Breast epithelium (tissue), 4 donors: ENCODE results near the gene AHCYL2. TPM values are rescaled to one million over a fixed set of nuclear protein-coding genes. Genes with fewer than 3 reads are reported as not detected.

Experiments
- DNase-seq, 2 donors: peaks; one replicate each; pipeline ENCODE4 v3.0.0-alpha.2; 2019; ENCODE audit warnings: low spot score in 2 of 2
- H3K27ac ChIP-seq, 2 donors: fragments of 200-600 bp; sonication (generic) in 1 of 2; one replicate each; pipeline ENCODE4 v1.5.1; 2016 to 2019; ENCODE audit warnings: mild to moderate bottlenecking in 1 of 2
- H3K27me3 ChIP-seq, 2 donors: fragments of 200-600 bp; sonication (generic) in 1 of 2; one replicate each; pipeline versions ENCODE4 v1.5.1 to v1.6.0; 2017 to 2019; ENCODE audit warnings: control low read depth in 1 of 2, mild to moderate bottlenecking in 1 of 2
- H3K36me3 ChIP-seq: fragments of 200-600 bp; one replicate; pipeline ENCODE4 v1.5.1; 2019
- H3K4me1 ChIP-seq, 2 donors: fragments of 200-600 bp; sonication (generic); one replicate each; pipeline ENCODE4 v1.5.1; 2016 to 2019; ENCODE audit warnings: control low read depth in 1 of 2
- H3K4me3 ChIP-seq, 3 donors: fragments of 200-600 bp; sonication (generic); 1 replicate in 2 of 3; 2 replicates in 1 of 3; pipeline ENCODE4 v1.5.1; 2016 to 2019; ENCODE audit warnings: mild to moderate bottlenecking in 3 of 3, moderate library complexity in 2 of 3
- H3K9me3 ChIP-seq, 2 donors: fragments of 200-600 bp; sonication (generic) in 1 of 2; one replicate each; pipeline ENCODE4 v1.5.1; 2016 to 2019; ENCODE audit warnings: control low read depth in 1 of 2
- POLR2A ChIP-seq: fragments of 450-650 bp; IDR thresholded peaks from one replicate; pipeline ENCODE4 v1.6.1; 2016; ENCODE audit warnings: antibody characterized with exemption, mild to moderate bottlenecking, moderate library complexity
- POLR2AphosphoS5 ChIP-seq, 3 donors: sonication (generic); formaldehyde crosslinking; IDR thresholded peaks; one replicate each; pipeline ENCODE4 v1.6.1; 2017; ENCODE audit warnings: antibody characterized with exemption in 3 of 3
- intact Hi-C: fragments of 100-400 bp; cut with DNase I; formaldehyde crosslinking; loops from one replicate; pipeline ENCODE4 v1.15.1; 2023; ENCODE audit warnings: low total_unique reads
- total RNA-seq, 3 donors: library from RNA; depleted of rRNA; stranded (reverse); fragments of >200 nt; gene quantifications; one replicate each; pipeline ENCODE4 v1.1.0, GENCODE V29; 2016
- TF ChIP-seq, protein P1 (sequence below), 3 donors: fragments of 450-650 bp; IDR thresholded peaks; one replicate each; pipeline ENCODE4 v1.5.1; 2016 to 2017; ENCODE audit warnings: antibody characterized with exemption in 3 of 3, mild to moderate bottlenecking in 3 of 3, moderate library complexity in 3 of 3

The AHCYL2 gene
- total RNA-seq, 3 donors from 2014 or later, result 19.0 to 24.7 (median 21.8) TPM

DNA sequence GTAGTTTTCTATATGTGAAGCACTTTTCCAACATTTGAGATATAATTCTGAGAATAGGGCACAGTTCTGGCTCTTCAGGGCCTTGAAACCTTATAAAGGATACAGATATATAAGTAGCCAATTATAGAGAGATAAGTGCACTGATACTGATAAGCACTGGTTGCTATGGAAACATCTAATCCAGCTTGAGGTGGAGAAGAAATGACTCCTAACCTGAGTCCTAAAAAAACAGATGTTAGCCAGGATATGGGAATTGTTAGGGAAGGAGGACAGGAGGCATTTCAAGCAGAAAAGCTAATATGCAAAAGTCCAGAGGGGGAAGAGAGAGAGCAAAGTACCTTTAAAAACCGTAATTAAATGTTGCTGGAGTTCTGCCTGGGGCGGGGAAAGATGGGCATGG lies 240.2 kb downstream of the AHCYL2 start:
- DNase-seq, result no peak
- no peak overlapping the region for H3K4me3 ChIP-seq
- intact Hi-C loops, result no loop called here
- H3K4me1 ChIP-seq, result no peaks in the 10 kb centered on the region
- H3K9me3 ChIP-seq, result no peaks in the 10 kb centered on the region
- H3K36me3 ChIP-seq, result no peaks in the 10 kb centered on the region
- TF ChIP-seq POLR2A, result no peak
- TF ChIP-seq, protein P1, sequence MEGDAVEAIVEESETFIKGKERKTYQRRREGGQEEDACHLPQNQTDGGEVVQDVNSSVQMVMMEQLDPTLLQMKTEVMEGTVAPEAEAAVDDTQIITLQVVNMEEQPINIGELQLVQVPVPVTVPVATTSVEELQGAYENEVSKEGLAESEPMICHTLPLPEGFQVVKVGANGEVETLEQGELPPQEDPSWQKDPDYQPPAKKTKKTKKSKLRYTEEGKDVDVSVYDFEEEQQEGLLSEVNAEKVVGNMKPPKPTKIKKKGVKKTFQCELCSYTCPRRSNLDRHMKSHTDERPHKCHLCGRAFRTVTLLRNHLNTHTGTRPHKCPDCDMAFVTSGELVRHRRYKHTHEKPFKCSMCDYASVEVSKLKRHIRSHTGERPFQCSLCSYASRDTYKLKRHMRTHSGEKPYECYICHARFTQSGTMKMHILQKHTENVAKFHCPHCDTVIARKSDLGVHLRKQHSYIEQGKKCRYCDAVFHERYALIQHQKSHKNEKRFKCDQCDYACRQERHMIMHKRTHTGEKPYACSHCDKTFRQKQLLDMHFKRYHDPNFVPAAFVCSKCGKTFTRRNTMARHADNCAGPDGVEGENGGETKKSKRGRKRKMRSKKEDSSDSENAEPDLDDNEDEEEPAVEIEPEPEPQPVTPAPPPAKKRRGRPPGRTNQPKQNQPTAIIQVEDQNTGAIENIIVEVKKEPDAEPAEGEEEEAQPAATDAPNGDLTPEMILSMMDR (IDR thresholded peaks at IDR 0.05), result no peak
- no peak for TF ChIP-seq POLR2AphosphoS5 (IDR thresholded peaks at IDR 0.05)
- H3K27me3 ChIP-seq, result no peaks in the 10 kb centered on the region
- no peak overlapping the region for H3K27ac ChIP-seq

DNA sequence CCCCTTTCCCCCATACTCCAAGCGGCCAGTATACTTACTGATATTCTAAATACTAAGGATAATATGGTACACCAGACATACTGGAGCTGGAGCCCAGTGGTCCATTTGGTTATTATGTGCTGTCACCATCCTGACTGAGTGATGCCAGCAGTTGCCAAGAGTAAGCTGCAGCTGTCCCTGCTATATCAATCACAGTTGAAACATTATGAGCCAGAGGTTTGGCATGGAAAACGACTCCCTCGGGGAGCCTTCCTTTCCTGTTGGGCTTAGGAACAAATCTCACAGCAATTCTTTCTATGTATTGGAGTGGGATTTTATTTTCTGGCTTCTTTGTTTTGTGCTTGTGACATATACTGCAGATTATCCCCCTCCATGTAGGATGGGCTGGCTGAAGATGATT lies 242.0 kb downstream of the AHCYL2 start:
- Histone ChIP-seq H3K4me3 (no peak overlapping the region), H3K27ac (no peak overlapping the region), H3K9me3 (no peaks in the 10 kb centered on the region), H3K4me1 (no peaks in the 10 kb centered on the region), H3K27me3 (no peaks in the 10 kb centered on the region), H3K36me3 (no peaks in the 10 kb centered on the region)
- no peak for DNase-seq
- intact Hi-C loops, result no loop called here
- TF ChIP-seq, protein P1 (IDR thresholded peaks at IDR 0.05), result no peak
- no peak for TF ChIP-seq POLR2A
- no peak for TF ChIP-seq POLR2AphosphoS5 (IDR thresholded peaks at IDR 0.05)

DNA sequence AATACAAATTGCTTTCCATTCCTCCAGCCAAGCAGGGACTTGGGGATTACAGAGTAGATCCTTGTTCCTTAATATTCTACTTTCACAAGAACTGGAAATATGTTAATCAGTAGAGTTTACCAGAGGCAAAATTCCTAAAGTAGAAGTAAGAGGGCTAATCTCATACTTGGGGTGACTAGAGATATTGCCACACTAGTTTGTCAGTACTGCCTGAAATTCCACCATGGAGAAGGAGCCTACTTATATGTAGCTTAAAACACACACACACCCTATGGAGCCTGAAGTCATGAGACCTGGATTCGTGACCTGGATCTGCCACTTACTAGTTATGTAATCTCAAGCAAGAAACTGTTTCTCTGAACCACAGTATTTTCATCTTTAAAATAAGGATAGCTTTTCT lies 243.3 kb downstream of the AHCYL2 start:
- H3K9me3 ChIP-seq, result no peaks in the 10 kb centered on the region
- no peaks in the 10 kb centered on the region for H3K36me3 ChIP-seq
- TF ChIP-seq POLR2AphosphoS5 (IDR thresholded peaks at IDR 0.05), result no peak
- TF ChIP-seq POLR2A, result no peak
- TF ChIP-seq, protein P1 (IDR thresholded peaks at IDR 0.05), result no peak
- H3K27me3 ChIP-seq, result no peaks in the 10 kb centered on the region
- intact Hi-C loops, result no loop called here
- no peak overlapping the region for H3K4me3 ChIP-seq
- DNase-seq, result no peak
- no peak overlapping the region for H3K27ac ChIP-seq
- no peaks in the 10 kb centered on the region for H3K4me1 ChIP-seq

DNA sequence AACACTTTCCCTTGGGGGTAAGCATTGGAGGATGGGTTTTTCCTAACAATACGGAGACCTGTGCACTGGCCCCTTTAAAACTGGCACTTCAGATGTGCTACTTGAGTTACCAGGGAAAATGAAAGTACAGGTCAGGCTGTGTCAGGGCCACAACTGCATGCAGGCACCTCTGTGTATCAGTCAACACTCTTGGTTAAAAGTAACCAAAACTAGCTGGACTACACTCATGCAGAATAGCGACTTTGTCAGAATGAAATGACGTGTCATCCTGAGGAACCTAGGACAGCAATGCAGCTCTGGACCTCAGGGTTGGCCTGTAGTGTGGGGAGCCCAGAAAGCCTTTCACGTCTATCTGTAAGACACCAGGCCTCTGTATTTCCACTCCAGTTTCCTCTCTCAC lies 243.7 kb downstream of the AHCYL2 start:
- intact Hi-C loops, result no loop called here
- H3K4me1 ChIP-seq, result no peaks in the 10 kb centered on the region
- no peaks in the 10 kb centered on the region for H3K27me3 ChIP-seq
- H3K9me3 ChIP-seq, result no peaks in the 10 kb centered on the region
- no peak for TF ChIP-seq POLR2A
- TF ChIP-seq, protein P1 (IDR thresholded peaks at IDR 0.05), result no peak
- no peak for TF ChIP-seq POLR2AphosphoS5 (IDR thresholded peaks at IDR 0.05)
- H3K4me3 ChIP-seq, result no peak overlapping the region
- no peak overlapping the region for H3K27ac ChIP-seq
- H3K36me3 ChIP-seq, result no peaks in the 10 kb centered on the region
- DNase-seq, result no peak

DNA sequence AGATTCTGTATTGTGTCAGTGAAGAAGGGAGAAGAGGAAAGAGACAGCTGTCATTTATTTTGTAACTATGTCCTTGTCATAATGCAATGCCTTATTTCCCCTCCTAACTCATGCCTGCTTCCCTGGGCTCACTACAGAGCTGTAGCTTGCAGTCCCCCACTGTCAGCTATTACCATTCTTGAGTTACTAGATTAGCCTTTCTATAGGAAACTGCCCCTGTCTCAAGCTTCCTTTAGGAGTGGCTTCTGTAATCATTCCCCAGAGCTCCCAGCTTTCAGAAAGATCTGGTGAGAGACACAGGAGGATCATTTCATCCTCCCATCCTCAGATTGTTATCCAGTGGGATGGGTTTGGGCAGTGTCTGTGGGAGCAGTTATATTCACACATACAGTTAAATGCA lies 245.1 kb downstream of the AHCYL2 start:
- Histone ChIP-seq H3K4me3 (no peak overlapping the region), H3K36me3 (no peaks in the 10 kb centered on the region), H3K27ac (no peak overlapping the region), H3K9me3 (no peaks in the 10 kb centered on the region), H3K27me3 (no peaks in the 10 kb centered on the region), H3K4me1 (no peaks in the 10 kb centered on the region)
- TF ChIP-seq POLR2A (no peak), POLR2AphosphoS5 (IDR thresholded peaks at IDR 0.05) (no peak)
- TF ChIP-seq, protein P1 (IDR thresholded peaks at IDR 0.05), result no peak
- no peak for DNase-seq
- intact Hi-C loops, result loop anchor here (10.0 kb wide), 1 partner anchor 105 kb away; no protein-coding TSS in a partner anchor
